Measurements from ENCODE around the gene CEACAM21.

DNA sequence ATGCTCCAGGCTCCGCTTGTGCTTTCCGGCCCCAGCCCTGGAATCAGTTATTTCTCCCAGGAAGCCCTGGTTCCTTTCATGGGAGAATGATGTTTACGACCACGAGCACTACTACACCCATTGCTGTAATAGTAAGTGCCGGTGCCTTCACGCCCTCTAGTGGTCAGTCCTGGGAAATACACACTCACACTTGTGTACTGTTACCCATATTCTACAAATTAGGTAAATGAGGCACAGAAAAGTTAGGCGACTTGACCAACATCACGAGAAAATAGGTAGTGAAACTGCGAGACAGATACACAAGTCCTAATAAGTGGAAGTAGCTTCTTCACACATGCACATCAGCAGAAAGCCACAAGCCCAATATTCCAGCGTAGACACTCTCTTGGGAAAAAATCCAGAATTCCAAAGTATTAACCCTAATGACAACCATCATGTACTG is 21.7 kb downstream of the CEACAM21 start:
- TF ChIP-seq CTCF (IDR thresholded peaks at IDR 0.05) (peak; percentile 67 to 93 (median 92)), POLR2A (IDR thresholded peaks at IDR 0.05) (no peak)
